K562 (cell line): ENCODE results near the gene MLST8. TPM values are rescaled to one million over a fixed set of nuclear protein-coding genes. Genes with fewer than 3 reads are reported as not detected.
A peak's percentile ranks its signal among the peaks of the same experiment; 100 is the strongest.

Source experiments
- ARID4B ChIP-seq: sonication (generic); formaldehyde crosslinking; IDR thresholded peaks from 2 replicates; pipeline ENCODE4 v1.8.0; 2022; ENCODE audit warnings: mild to moderate bottlenecking, missing genetic modification reagents
- CHD4 ChIP-seq: fragments of 200-600 bp; sonication (generic); IDR thresholded peaks from 3 replicates; pipeline ENCODE4 v1.6.1; 2012; ENCODE audit warnings: low read depth, mild to moderate bottlenecking, mixed read lengths, low read length, inconsistent platforms; ENCODE audit not compliant: insufficient read depth, insufficient replicate concordance, poor library complexity, severe bottlenecking
- GABPB1 ChIP-seq: sonication (generic); formaldehyde crosslinking; IDR thresholded peaks from 2 replicates; pipeline ENCODE4 v1.8.0; 2022; ENCODE audit warnings: mild to moderate bottlenecking, missing genetic modification reagents
- HDAC2 ChIP-seq: fragments of 450-650 bp; IDR thresholded peaks from 2 replicates; pipeline ENCODE4 v1.6.1; 2016; ENCODE audit warnings: mild to moderate bottlenecking
- HES1 ChIP-seq: fragments of 450-650 bp; IDR thresholded peaks from 2 replicates; pipeline ENCODE4 v1.6.1; 2016; ENCODE audit warnings: low read depth, mild to moderate bottlenecking, moderate library complexity
- KDM5B ChIP-seq: fragments of 200-600 bp; sonication (generic); IDR thresholded peaks from 2 replicates; pipeline ENCODE4 v1.6.1; 2012; ENCODE audit warnings: low read depth, mild to moderate bottlenecking, moderate library complexity, low read length, control low read depth, inconsistent platforms; ENCODE audit not compliant: insufficient replicate concordance
- SPI1 ChIP-seq: IDR thresholded peaks from 2 replicates; pipeline ENCODE4 v1.6.1; 2011; ENCODE audit warnings: low read depth, low read length, control low read depth, borderline replicate concordance
- SUPT5H ChIP-seq: fragments of 450-650 bp; IDR thresholded peaks from 2 replicates; pipeline ENCODE4 v1.6.1; 2016
- ZBTB11 ChIP-seq, 3 experiments: fragments of 200-800 bp in 1 of 3; fragments of 250-450 bp in 1 of 3; fragments of 450-650 bp in 1 of 3; sonication (Bioruptor Pico) in 1 of 3; sonication (Bioruptor generic) in 1 of 3; formaldehyde crosslinking in 1 of 3; IDR thresholded peaks; 2 replicates each; pipeline versions ENCODE4 v1.6.1 to v1.8.0; 2016 to 2022; ENCODE audit warnings: mild to moderate bottlenecking in 2 of 3, missing genetic modification characterization in 2 of 3, missing compliant biosample characterization in 1 of 3, moderate library complexity in 1 of 3
- ZBTB7A ChIP-seq: IDR thresholded peaks from 2 replicates; pipeline ENCODE4 v1.6.1; 2011; ENCODE audit warnings: low read depth, mild to moderate bottlenecking, low read length, moderate library complexity, borderline replicate concordance; ENCODE audit not compliant: control insufficient read depth
- polyA plus RNA-seq, 8 experiments: library from polyadenylated mRNA; depleted of rRNA in 4 of 8; stranded (reverse) in 5 of 8; unstranded in 3 of 8; fragments of >200 nt; fragmentation: Nextera tagmentation in 2 of 8; fragmentation: Illumina TruSeq in 1 of 8; extraction: Ambion mirVana in 2 of 8; extraction: Trizol in 1 of 8; gene quantifications; 2 replicates each; pipeline versions ENCODE4 v1.2.1 to v1.2.3, GENCODE V29; 2011 to 2014; ENCODE audit warnings: inconsistent platforms in 1 of 8, missing spikeins in 1 of 8
- total RNA-seq, 7 experiments: library from RNA; depleted of rRNA in 6 of 7; stranded (reverse); fragments of >200 nt in 6 of 7; fragmentation: Illumina TruSeq in 2 of 7; extraction: Trizol in 2 of 7; gene quantifications; 2 replicates each; pipeline versions ENCODE4 v1.2.1 to v1.2.3, GENCODE V29; 2011 to 2021; ENCODE audit warnings: low replicate concordance in 1 of 7
- TF ChIP-seq, protein P1 (sequence below), 2 experiments: IDR thresholded peaks in 1 of 2; conservative IDR thresholded peaks in 1 of 2; 2 replicates each; pipeline ENCODE4 v1.6.1; 2016; ENCODE audit warnings: low read depth in 2 of 2, mild to moderate bottlenecking in 1 of 2, missing compliant biosample characterization in 1 of 2, missing genetic modification characterization in 1 of 2, moderate library complexity in 1 of 2

MLST8 gene
- total and polyA plus RNA-seq, 9 of the 15 experiments (the other 6 are each of a cell fraction or from before 2014, with no cell fraction given), result 1.5 to 116 (median 43.3) TPM

DNA sequence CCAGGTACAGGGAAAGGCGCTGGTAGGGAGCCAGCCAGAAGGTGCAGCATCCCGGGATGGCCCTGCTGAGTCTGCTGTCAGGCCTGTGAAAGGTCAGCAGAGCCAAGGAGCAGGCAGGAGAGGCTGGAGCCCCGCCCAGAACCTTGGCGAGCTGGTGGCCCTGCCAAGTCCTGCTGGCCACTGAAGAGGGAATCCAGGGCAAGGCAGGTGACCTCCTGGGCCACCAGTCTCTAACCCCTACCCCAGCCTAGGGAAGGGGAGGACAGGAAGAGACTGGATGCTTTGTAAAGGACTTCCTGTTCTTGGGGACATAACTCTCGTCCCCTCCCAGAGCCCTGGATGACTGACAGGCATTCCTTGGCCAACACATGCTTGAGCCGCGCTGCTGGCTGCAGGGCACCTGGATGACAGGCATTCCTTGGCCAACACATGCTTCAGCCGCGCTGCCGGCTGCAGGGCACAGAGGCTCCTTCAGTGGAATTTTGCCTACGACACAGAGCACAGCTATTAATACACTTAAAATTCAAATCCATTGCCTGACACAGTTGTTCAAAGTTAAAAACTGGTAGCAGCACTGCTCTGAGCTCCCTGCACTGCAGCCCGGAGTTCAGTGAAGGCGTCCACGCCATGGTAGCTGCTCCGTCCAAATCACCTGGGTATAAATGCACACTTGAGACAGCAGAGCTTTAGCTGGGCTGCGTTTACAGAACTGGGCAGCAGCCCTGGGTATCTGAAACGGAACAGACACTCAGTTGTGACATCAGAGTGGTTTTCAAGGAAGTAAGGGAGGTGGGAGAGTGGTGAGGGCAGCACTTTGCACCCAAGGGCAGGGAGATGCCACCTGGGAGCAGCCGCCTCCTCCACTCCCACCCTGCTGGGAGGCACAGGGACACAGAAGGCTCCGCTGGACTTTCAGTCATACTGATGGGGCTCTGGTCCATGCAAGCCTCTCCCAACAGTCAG lies 7.4 kb downstream of the MLST8 start (continued):
- TF ChIP-seq, protein P1, sequence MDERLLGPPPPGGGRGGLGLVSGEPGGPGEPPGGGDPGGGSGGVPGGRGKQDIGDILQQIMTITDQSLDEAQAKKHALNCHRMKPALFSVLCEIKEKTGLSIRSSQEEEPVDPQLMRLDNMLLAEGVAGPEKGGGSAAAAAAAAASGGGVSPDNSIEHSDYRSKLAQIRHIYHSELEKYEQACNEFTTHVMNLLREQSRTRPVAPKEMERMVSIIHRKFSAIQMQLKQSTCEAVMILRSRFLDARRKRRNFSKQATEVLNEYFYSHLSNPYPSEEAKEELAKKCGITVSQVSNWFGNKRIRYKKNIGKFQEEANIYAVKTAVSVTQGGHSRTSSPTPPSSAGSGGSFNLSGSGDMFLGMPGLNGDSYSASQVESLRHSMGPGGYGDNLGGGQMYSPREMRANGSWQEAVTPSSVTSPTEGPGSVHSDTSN (CRISPR knock-in tag; IDR thresholded peaks at IDR 0.05; ENCODE audit: low read depth), result peak; percentile 76
- TF ChIP-seq, protein P1 (tag; conservative IDR thresholded peaks at IDR 0.05; ENCODE audit: low read depth), result peak; percentile 75
- peak; percentile 29; the same call in 1 of the 2 replicates for TF ChIP-seq ZBTB7A
- no peak for TF ChIP-seq CHD4
- peak; percentile 85 for TF ChIP-seq SPI1
- TF ChIP-seq ARID4B (CRISPR knock-in tag), result peak; percentile 6; the same call in 1 of the 2 replicates
- TF ChIP-seq HDAC2, result no peak
- TF ChIP-seq KDM5B, result peak; percentile 55
- TF ChIP-seq HES1, result no peak
- 0 out of 6 replicates have a peak, but pooled peaks of 1 of the 3 experiments have one; percentile 26 for TF ChIP-seq ZBTB11 (CRISPR knock-in tag; IDR thresholded peaks at IDR 0.05)
- peak; percentile 31; the same call in 1 of the 2 replicates for TF ChIP-seq GABPB1 (CRISPR knock-in tag)
- peak; percentile 18; the same call in 1 of the 2 replicates for TF ChIP-seq SUPT5H
